BLaER1 treated with 17β-estradiol and CSF1 and Interleukin-3, amounts not matched to agents 10 nM and 100 nM (cell line): Measurements from ENCODE around the gene GLE1.
A peak's percentile ranks its signal among the peaks of the same experiment; 100 is the strongest.

Experiments
- H3K27ac ChIP-seq, 11 experiments: shearing (Covaris generic); formaldehyde crosslinking; 2 replicates each; pipeline ENCODE4 v1.8.1; 2022
- H3K27me3 ChIP-seq, 11 experiments: shearing (Covaris generic); formaldehyde crosslinking; 2 replicates each; pipeline ENCODE4 v1.8.1; 2022
- H3K36me3 ChIP-seq, 11 experiments: shearing (Covaris generic); formaldehyde crosslinking; 2 replicates each; pipeline ENCODE4 v1.8.1; 2022
- H3K4me1 ChIP-seq, 10 experiments: shearing (Covaris generic); formaldehyde crosslinking; 2 replicates each; pipeline ENCODE4 v1.8.1; 2022
- H3K4me2 ChIP-seq, 11 experiments: shearing (Covaris generic); formaldehyde crosslinking; 2 replicates each; pipeline ENCODE4 v1.8.1; 2022
- H3K4me3 ChIP-seq, 10 experiments: shearing (Covaris generic); formaldehyde crosslinking; 2 replicates each; pipeline ENCODE4 v1.8.1; 2022
- H3K9ac ChIP-seq, 11 experiments: shearing (Covaris generic); formaldehyde crosslinking; 2 replicates each; pipeline ENCODE4 v1.8.1; 2022
- H3K9me3 ChIP-seq, 11 experiments: shearing (Covaris generic); formaldehyde crosslinking; replicated peaks in 1 of 11; 2 replicates each; pipeline ENCODE4 v1.8.1; 2022
- H4K20me1 ChIP-seq, 11 experiments: shearing (Covaris generic); formaldehyde crosslinking; 2 replicates each; pipeline ENCODE4 v1.8.1; 2022
- Cebpa-rat ChIP-seq, 11 experiments: shearing (Covaris generic); IDR thresholded peaks; 2 replicates each; pipeline ENCODE4 v1.8.1; 2022

GLE1 gene

GRCh38 chr9:128504485-128505413 lies at the start of gene GLE1:
TSS of gene GLE1 (plus strand) at chr9:128504719. CDS start at chr9:128504806, 87 bp downstream.
- H3K27me3 ChIP-seq = no peaks in the 10 kb centered on the region
- H3K4me3 ChIP-seq = peak within 1 kb of the TSS; percentile 75 to 92 (median 84)
- peak within 1 kb of the TSS; percentile 72 to 89 (median 82) for H3K27ac ChIP-seq
- peaks cover 35 to 63% (median 52%) of the 10 kb centered on the region in 11 experiments for H3K36me3 ChIP-seq
- TF ChIP-seq Cebpa-rat (IDR thresholded peaks at IDR 0.05) = no peak
- H3K4me1 ChIP-seq = peaks cover 20 to 26% (median 23%) of the 10 kb centered on the region in 10 experiments
- peak within 1 kb of the TSS; percentile 79 to 98 (median 86) for H3K4me2 ChIP-seq
- H3K9me3 ChIP-seq = no peaks in the 10 kb centered on the region
- H3K9ac ChIP-seq = peak within 1 kb of the TSS; percentile 79 to 94 (median 88)
- H4K20me1 ChIP-seq = peaks cover 0 to 23% (median 0%) of the 10 kb centered on the region in 11 experiments; a peak in 6 of 22 replicates

- peak overlapping the region in 3 of 11 experiments; percentile 99; a peak in 4 of 22 replicates for H3K4me2 ChIP-seq
- H3K36me3 ChIP-seq = peaks cover 6 to 18% (median 11%) of the 10 kb centered on the region in 11 experiments
- H3K9ac ChIP-seq = no peak overlapping the region
- H3K27me3 ChIP-seq = no peaks in the 10 kb centered on the region
- peak overlapping the region in 1 of 11 experiments; percentile 99; a peak in 1 of 22 replicates for H3K27ac ChIP-seq
- no peak overlapping the region for H3K4me3 ChIP-seq
- peaks cover 0 to 34% (median 23%) of the 10 kb centered on the region in 11 experiments; a peak in 16 of 22 replicates for H4K20me1 ChIP-seq
- TF ChIP-seq Cebpa-rat (IDR thresholded peaks at IDR 0.05) = no peak
- H3K9me3 ChIP-seq = no peaks in the 10 kb centered on the region
- peaks cover 6 to 52% (median 39%) of the 10 kb centered on the region in 10 experiments; a peak in 19 of 20 replicates for H3K4me1 ChIP-seq
Measured at GRCh38 chr9:128454991-128455390, 49.5 kb upstream of the GLE1 start.

- peak within 1 kb of the TSS; percentile 29 to 99 (median 93); a peak in 21 of 22 replicates for H3K27ac ChIP-seq
- H3K4me3 ChIP-seq = peak within 1 kb of the TSS; percentile 81 to 99 (median 94)
- peaks cover 16 to 29% (median 22%) of the 10 kb centered on the region in 11 experiments for H3K36me3 ChIP-seq
- H4K20me1 ChIP-seq = peaks cover 0 to 38% (median 26%) of the 10 kb centered on the region in 11 experiments; a peak in 16 of 22 replicates
- H3K4me2 ChIP-seq = peak within 1 kb of the TSS; percentile 92 to 100 (median 99)
- no peaks in the 10 kb centered on the region for H3K9me3 ChIP-seq
- TF ChIP-seq Cebpa-rat (IDR thresholded peaks at IDR 0.05) = peak in 7 of 11 experiments; percentile 44 to 74 (median 63); a peak in 7 of 22 replicates
- no peaks in the 10 kb centered on the region for H3K27me3 ChIP-seq
- H3K9ac ChIP-seq = peak within 1 kb of the TSS; percentile 75 to 98 (median 93)
- H3K4me1 ChIP-seq = peaks cover 6 to 52% (median 39%) of the 10 kb centered on the region in 10 experiments; a peak in 19 of 20 replicates
Measured at GRCh38 chr9:128455849-128456612, 48.5 kb upstream of the GLE1 start, which contains the start of gene ODF2. TSS of gene ODF2 (plus strand) at chr9:128456006. CDS start at chr9:128456092, 86 bp downstream.

GRCh38 chr9:128456613-128457061 lies 47.9 kb upstream of the GLE1 start:
- peaks cover 19 to 35% (median 28%) of the 10 kb centered on the region in 11 experiments for H3K36me3 ChIP-seq
- peaks cover 0 to 38% (median 26%) of the 10 kb centered on the region in 11 experiments; a peak in 16 of 22 replicates for H4K20me1 ChIP-seq
- H3K4me2 ChIP-seq = peak overlapping the region; percentile 92 to 100 (median 99)
- no peak for TF ChIP-seq Cebpa-rat (IDR thresholded peaks at IDR 0.05)
- peaks cover 6 to 52% (median 39%) of the 10 kb centered on the region in 10 experiments; a peak in 19 of 20 replicates for H3K4me1 ChIP-seq
- H3K27me3 ChIP-seq = no peaks in the 10 kb centered on the region
- H3K9me3 ChIP-seq = no peaks in the 10 kb centered on the region
- peak overlapping the region; percentile 81 to 99 (median 94) for H3K4me3 ChIP-seq
- peak overlapping the region in 10 of 11 experiments; percentile 85 to 99 (median 94); a peak in 20 of 22 replicates for H3K27ac ChIP-seq
- peak overlapping the region; percentile 75 to 98 (median 93) for H3K9ac ChIP-seq

- peak overlapping the region; percentile 81 to 99 (median 94) for H3K4me3 ChIP-seq
- H3K9me3 ChIP-seq = no peaks in the 10 kb centered on the region
- no peaks in the 10 kb centered on the region for H3K27me3 ChIP-seq
- H4K20me1 ChIP-seq = peaks cover 0 to 38% (median 26%) of the 10 kb centered on the region in 11 experiments; a peak in 16 of 22 replicates
- no peak for TF ChIP-seq Cebpa-rat (IDR thresholded peaks at IDR 0.05)
- H3K27ac ChIP-seq = peak overlapping the region in 9 of 11 experiments; percentile 90 to 99 (median 94); a peak in 16 of 22 replicates
- H3K4me2 ChIP-seq = peak overlapping the region; percentile 92 to 100 (median 99)
- peak overlapping the region; percentile 75 to 98 (median 93); a peak in 21 of 22 replicates for H3K9ac ChIP-seq
- peaks cover 21 to 40% (median 33%) of the 10 kb centered on the region in 11 experiments for H3K36me3 ChIP-seq
- peaks cover 6 to 52% (median 39%) of the 10 kb centered on the region in 10 experiments; a peak in 19 of 20 replicates for H3K4me1 ChIP-seq
Measured at GRCh38 chr9:128457207-128457606, 47.3 kb upstream of the GLE1 start.

- H3K4me2 ChIP-seq = peak overlapping the region in 5 of 11 experiments; percentile 17 to 100 (median 21); a peak in 3 of 22 replicates
- TF ChIP-seq Cebpa-rat (IDR thresholded peaks at IDR 0.05) = no peak
- no peak overlapping the region for H3K4me3 ChIP-seq
- peak overlapping the region in 4 of 11 experiments; percentile 1 to 47 (median 14); a peak in 2 of 22 replicates for H3K9ac ChIP-seq
- H3K4me1 ChIP-seq = peaks cover 6 to 42% (median 31%) of the 10 kb centered on the region in 10 experiments; a peak in 19 of 20 replicates
- H3K9me3 ChIP-seq = no peaks in the 10 kb centered on the region
- peaks cover 36 to 58% (median 51%) of the 10 kb centered on the region in 11 experiments for H3K36me3 ChIP-seq
- no peaks in the 10 kb centered on the region for H3K27me3 ChIP-seq
- no peak overlapping the region for H3K27ac ChIP-seq
- H4K20me1 ChIP-seq = peaks cover 0 to 38% (median 26%) of the 10 kb centered on the region in 11 experiments; a peak in 16 of 22 replicates
Measured at GRCh38 chr9:128459011-128459410, 45.5 kb upstream of the GLE1 start.

- Histone ChIP-seq H3K27ac (peak overlapping the region in 7 of 11 experiments; percentile 15 to 69 (median 47); a peak in 13 of 22 replicates), H4K20me1 (no peaks in the 10 kb centered on the region; a peak in 1 of 22 replicates), H3K36me3 (peaks cover 31 to 85% (median 71%) of the 10 kb centered on the region in 11 experiments; a peak in 21 of 22 replicates)
Measured at GRCh38 chr9:128469070-128469469, 35.4 kb upstream of the GLE1 start.

More at GRCh38 chr9:128469070-128469469, 35.4 kb upstream of the GLE1 start:
- TF ChIP-seq Cebpa-rat (IDR thresholded peaks at IDR 0.05) = no peak
- Histone ChIP-seq H3K4me3 (no peak overlapping the region), H3K27me3 (no peaks in the 10 kb centered on the region), H3K9ac (peak overlapping the region in 2 of 11 experiments; percentile 3 to 28; a peak in 4 of 22 replicates), H3K4me1 (peaks cover 20 to 58% (median 53%) of the 10 kb centered on the region in 10 experiments), H3K9me3 (no peaks in the 10 kb centered on the region), H3K4me2 (peak overlapping the region in 8 of 11 experiments; percentile 37 to 70 (median 60); a peak in 16 of 22 replicates)
